ENCODE data around the gene GCNT3.
A peak's percentile ranks its signal among the peaks of the same experiment; 100 is the strongest.
"Not testable (repeated sequence)": the region's sequence is repeated elsewhere in the genome, so short reads cannot be mapped to it uniquely, and the experiment has no call there.

GCNT3 gene

DNA sequence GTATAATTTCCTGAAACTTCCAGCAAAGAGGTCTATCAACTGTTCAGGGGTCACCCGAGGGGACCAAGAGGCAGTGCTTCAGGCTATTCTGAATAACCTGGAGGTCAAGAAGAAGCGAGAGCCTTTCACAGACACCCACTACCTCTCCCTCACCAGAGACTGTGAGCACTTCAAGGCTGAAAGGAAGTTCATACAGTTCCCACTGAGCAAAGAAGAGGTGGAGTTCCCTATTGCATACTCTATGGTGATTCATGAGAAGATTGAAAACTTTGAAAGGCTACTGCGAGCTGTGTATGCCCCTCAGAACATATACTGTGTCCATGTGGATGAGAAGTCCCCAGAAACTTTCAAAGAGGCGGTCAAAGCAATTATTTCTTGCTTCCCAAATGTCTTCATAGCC lies 6.8 kb downstream of the GCNT3 start:
- DNase-seq: no peak

DNA sequence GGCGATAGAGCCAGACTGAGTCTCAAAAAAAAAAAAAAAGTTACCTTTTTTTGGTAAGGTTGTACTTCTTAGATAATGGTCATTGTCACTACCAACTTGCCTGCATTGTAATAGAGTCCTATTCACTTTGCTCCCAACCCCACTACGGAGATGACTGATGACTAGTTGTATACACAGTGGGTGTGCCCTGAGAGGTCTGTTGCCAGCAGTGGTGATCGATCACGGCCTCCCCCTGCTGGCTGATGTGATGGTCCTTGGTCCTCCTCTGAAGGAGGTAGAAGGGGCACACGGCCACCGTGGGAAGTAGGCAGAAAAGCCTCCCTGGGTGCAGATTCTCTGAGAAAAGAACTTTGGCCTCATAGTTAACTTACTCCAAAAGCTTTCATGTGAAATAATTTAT lies 10.7 kb downstream of the GCNT3 start:
- DNase-seq: peak; percentile 37 to 65

GRCh38 chr15:59632714-59633113 lies 21.1 kb downstream of the GCNT3 start:
- no peak for DNase-seq

- no peak for DNase-seq
Observed at GRCh38 chr15:59636184-59636583, 24.6 kb downstream of the GCNT3 start.

GRCh38 chr15:59637507-59637906 lies 25.9 kb downstream of the GCNT3 start:
- DNase-seq: not testable (repeated sequence)

DNA sequence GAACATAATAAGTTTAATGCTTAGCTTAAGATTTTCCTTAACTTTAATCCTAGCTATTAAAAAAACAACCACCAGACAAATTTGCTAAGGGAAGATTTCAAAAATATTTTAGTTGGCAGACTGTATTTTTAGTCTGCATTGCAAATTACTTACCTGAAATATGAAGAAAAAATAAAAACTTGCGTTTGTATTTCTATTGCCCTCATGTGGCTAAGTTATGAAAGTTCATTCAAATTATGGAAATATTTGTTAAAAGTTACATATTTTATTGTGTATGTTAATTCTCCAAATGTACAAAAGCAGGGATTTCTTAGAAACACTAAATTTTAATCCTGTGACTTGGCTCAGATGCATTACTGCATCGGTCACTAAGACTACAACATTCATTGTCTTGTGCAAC lies 30.8 kb downstream of the GCNT3 start:
- DNase-seq: no peak

DNA sequence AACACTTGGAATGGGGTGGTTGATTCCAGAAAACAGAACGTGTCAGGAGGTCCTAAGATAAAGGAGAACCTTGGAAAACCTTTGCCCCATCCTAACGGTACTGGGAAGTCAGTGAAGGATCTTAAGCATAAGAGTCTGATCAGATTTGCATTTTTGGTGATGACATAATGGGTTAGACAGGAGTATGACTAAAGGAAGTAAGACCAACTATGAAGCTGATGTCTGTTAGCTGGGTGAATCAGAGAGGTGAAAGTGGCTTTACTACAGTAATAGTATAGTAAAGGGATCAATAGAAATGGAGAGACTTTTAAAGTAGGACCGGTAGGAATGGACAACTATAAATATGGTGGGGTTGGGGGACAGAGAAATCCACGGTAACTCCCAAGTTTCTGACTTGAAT lies 33.2 kb downstream of the GCNT3 start:
- no peak for DNase-seq

GRCh38 chr15:59645812-59646211 lies 34.2 kb downstream of the GCNT3 start:
- DNase-seq: not testable (repeated sequence)

- DNase-seq: no peak
Observed at GRCh38 chr15:59646277-59646676, 34.7 kb downstream of the GCNT3 start.

DNA sequence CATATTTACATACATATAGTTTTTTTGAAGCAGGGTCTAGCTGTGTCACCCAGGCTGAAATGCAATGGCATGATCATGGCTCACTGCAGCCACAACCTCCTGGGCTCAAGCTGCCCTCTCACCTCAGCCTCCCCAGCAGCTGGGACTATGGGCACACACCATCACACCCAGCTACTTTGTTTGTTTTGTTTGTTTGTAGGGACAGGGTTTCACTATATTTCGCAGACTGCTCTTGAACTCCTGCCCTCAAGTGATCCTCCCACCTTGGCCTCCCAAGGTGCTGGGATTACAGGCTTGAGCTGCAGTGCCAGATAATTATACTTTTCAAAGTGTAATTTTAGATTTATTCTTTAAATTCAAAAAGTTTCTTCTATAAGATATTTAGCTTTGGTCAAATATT lies 35.5 kb downstream of the GCNT3 start:
- no peak for DNase-seq

- DNase-seq: no peak
Observed at GRCh38 chr15:59649603-59650002, 38.0 kb downstream of the GCNT3 start.

- DNase-seq: no peak
Observed at GRCh38 chr15:59654046-59654445, 42.5 kb downstream of the GCNT3 start.

- peak; percentile 94 to 96 for DNase-seq
Observed at GRCh38 chr15:59656897-59657634, 45.5 kb downstream of the GCNT3 start, which contains the start of gene GTF2A2. GTF2A2 (minus strand) TSS chr15:59657515; CDS start chr15:59652277, 5,238 bp downstream.

DNA sequence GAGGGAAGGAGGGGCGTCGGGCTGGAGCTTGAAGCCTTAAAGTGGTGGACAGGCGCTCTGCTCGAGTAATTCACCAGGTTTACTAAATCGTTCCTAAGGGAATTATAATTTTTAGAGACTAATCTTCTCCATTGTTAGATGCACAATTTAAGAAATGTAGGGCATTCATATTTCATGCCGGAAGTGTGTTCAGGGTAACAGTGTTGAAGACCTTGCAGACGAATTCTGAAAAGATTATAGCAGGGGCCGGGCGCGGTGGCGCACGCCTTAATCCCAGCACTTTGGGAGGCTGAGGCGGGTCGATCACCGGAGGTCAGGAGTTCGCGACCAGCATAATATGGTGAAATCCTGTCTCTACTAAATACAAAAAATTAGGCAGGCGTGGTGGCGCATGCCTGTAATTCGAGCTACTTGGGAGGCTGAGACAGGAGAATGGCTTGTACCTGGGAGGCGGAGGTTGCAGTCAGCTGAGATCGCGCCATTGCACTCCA lies 46.1 kb downstream of the GCNT3 start:
- peak; percentile 11 to 20 for DNase-seq

DNA sequence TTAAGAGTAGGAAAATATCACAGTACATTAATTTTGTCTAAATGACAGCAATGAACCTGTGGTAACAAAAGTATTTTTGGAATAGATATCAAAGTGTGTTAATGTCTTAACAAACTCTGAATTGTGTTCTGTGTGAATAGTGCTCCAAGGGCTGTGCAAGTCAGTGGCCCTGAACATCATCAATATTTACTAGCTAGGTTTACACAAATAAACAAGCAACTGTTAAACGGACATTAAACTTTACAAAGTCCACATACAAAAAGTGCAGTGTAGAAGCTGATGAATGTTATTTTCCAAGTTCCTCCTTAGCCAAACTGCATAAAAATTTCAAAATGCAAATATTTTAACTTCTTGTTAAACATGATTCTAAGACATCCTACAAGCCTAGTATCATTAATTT lies 47.8 kb downstream of the GCNT3 start:
- DNase-seq: no peak

DNA sequence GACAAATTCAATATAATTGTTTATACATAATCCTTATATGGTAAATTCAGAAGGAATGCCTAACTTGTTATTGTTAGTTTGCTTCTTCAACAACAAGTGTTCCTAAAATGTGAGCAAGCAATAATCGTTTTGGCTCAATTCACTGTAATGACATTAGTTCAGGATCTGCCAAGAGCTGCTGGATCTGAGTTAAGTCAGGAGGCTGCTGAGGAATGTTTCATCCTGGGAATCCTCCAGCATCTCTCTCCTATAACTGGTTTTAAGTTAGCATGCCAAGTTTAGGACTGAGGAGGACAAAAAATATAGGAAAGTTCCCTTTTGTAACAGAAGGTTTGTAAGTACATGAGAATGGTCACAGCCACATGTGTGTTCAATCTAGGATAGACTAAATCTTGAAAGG lies 50.7 kb downstream of the GCNT3 start:
- no peak for DNase-seq

DNA sequence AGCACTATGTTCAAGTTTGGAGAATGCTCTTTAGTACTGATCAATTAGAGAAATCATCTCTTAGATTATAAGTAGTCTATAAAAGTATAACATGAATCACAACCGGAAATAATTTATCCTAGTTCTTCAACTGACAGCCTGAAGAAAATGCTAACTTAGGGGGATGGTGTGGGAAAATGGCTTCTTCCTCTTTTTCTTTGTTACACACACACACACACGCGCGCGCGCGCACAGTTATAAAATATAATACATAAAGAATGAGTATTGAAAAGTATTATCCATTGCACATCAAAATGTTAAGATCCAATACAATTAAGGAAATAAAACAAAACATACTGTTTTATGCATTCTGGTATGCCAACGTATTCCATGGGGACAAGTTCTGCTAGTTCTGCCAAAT lies 57.0 kb downstream of the GCNT3 start:
- no peak for DNase-seq
